Ishikawa (cell line): ENCODE measurements around the gene TKT.

Experiments used
- CEBPB ChIP-seq: IDR thresholded peaks from 2 replicates; pipeline ENCODE4 v1.6.1; 2012
- CREB1 ChIP-seq: IDR thresholded peaks from 2 replicates; pipeline ENCODE4 v1.6.1; 2012; ENCODE audit warnings: low read depth
- EGR1 ChIP-seq: IDR thresholded peaks from 2 replicates; pipeline ENCODE4 v1.6.1; 2012
- EP300 ChIP-seq: IDR thresholded peaks from 2 replicates; pipeline ENCODE4 v1.6.1; 2012; ENCODE audit warnings: borderline replicate concordance
- FOXM1 ChIP-seq: IDR thresholded peaks from 2 replicates; pipeline ENCODE4 v1.6.1; 2012; ENCODE audit warnings: low read depth, borderline replicate concordance
- NFIC ChIP-seq: IDR thresholded peaks from 2 replicates; pipeline ENCODE4 v1.6.1; 2012
- RAD21 ChIP-seq: IDR thresholded peaks from 2 replicates; pipeline ENCODE4 v1.6.1; 2012; ENCODE audit warnings: low read depth
- TAF1 ChIP-seq: IDR thresholded peaks from 2 replicates; pipeline ENCODE4 v1.6.1; 2012; ENCODE audit warnings: low read depth, mild to moderate bottlenecking
- TCF12 ChIP-seq: IDR thresholded peaks from 2 replicates; pipeline ENCODE4 v1.6.1; 2012; ENCODE audit warnings: low read depth
- TEAD4 ChIP-seq: IDR thresholded peaks from 2 replicates; pipeline ENCODE4 v1.6.1; 2012
- YY1 ChIP-seq: IDR thresholded peaks from 2 replicates; pipeline ENCODE4 v1.6.1; 2012; ENCODE audit warnings: low read depth
- ZBTB7A ChIP-seq: IDR thresholded peaks from 2 replicates; pipeline ENCODE4 v1.6.1; 2012; ENCODE audit warnings: low read depth
- TF ChIP-seq, protein P1 (sequence below): IDR thresholded peaks from 2 replicates; pipeline ENCODE4 v1.6.1; 2012; ENCODE audit warnings: low read depth, mild to moderate bottlenecking
- TF ChIP-seq, protein P2 (sequence below): IDR thresholded peaks from 2 replicates; pipeline ENCODE4 v1.6.1; 2012
- TF ChIP-seq, protein P3 (sequence below): IDR thresholded peaks from 2 replicates; pipeline ENCODE4 v1.6.1; 2012

TKT gene

DNA sequence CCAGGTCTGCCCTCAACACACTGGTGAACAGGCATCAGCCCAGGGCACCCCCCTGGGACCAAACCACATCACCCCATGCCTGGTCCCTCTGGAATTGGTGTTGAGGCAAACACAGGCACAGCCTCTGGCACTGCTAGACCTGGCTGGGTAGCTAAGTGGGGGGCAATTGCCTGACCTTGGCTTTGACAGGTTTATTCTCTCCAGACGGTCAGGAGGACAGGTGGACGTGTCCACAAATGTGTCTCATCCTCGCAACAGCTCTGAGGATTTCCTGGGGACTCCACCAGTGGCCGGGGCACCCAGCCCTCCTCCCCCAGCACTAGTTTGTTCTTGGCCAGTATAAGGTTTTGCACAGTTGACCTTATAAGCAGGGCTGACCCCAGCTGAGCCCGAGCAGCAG, 31.3 kb downstream of the TKT start:
- TF ChIP-seq RAD21, result no peak
- TF ChIP-seq TCF12, result no peak
- TF ChIP-seq EP300, result no peak
- no peak for TF ChIP-seq CEBPB
- TF ChIP-seq, protein P1, sequence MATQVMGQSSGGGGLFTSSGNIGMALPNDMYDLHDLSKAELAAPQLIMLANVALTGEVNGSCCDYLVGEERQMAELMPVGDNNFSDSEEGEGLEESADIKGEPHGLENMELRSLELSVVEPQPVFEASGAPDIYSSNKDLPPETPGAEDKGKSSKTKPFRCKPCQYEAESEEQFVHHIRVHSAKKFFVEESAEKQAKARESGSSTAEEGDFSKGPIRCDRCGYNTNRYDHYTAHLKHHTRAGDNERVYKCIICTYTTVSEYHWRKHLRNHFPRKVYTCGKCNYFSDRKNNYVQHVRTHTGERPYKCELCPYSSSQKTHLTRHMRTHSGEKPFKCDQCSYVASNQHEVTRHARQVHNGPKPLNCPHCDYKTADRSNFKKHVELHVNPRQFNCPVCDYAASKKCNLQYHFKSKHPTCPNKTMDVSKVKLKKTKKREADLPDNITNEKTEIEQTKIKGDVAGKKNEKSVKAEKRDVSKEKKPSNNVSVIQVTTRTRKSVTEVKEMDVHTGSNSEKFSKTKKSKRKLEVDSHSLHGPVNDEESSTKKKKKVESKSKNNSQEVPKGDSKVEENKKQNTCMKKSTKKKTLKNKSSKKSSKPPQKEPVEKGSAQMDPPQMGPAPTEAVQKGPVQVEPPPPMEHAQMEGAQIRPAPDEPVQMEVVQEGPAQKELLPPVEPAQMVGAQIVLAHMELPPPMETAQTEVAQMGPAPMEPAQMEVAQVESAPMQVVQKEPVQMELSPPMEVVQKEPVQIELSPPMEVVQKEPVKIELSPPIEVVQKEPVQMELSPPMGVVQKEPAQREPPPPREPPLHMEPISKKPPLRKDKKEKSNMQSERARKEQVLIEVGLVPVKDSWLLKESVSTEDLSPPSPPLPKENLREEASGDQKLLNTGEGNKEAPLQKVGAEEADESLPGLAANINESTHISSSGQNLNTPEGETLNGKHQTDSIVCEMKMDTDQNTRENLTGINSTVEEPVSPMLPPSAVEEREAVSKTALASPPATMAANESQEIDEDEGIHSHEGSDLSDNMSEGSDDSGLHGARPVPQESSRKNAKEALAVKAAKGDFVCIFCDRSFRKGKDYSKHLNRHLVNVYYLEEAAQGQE, result no peak
- no peak for TF ChIP-seq EGR1
- TF ChIP-seq, protein P2, sequence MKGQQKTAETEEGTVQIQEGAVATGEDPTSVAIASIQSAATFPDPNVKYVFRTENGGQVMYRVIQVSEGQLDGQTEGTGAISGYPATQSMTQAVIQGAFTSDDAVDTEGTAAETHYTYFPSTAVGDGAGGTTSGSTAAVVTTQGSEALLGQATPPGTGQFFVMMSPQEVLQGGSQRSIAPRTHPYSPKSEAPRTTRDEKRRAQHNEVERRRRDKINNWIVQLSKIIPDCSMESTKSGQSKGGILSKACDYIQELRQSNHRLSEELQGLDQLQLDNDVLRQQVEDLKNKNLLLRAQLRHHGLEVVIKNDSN, result no peak
- TF ChIP-seq, protein P3, sequence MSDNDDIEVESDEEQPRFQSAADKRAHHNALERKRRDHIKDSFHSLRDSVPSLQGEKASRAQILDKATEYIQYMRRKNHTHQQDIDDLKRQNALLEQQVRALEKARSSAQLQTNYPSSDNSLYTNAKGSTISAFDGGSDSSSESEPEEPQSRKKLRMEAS, result no peak
- TF ChIP-seq TAF1, result no peak
- TF ChIP-seq CREB1, result no peak
- TF ChIP-seq TEAD4, result no peak
- TF ChIP-seq FOXM1, result no peak
- no peak for TF ChIP-seq YY1
- no peak for TF ChIP-seq NFIC
- TF ChIP-seq ZBTB7A, result no peak

DNA sequence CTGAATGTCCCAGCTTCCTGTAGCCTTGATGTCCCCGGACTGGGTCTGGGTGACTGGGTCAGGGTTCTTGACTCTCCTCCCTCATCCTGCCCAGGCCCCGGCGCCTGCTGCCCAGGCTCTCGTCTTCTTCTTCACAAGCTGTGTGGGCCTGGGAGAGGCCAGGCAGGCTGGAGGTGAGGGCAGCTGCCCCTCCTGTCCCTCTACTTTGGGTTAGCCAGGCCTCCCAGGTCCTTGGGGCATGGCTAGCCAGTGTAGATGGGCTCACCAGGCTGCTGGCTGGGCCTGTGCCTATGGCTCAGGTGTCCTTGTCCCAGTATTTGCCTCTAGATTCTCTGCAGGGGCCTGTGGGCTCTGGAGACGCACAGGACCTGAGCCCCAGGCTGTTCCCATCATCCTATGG, 31.8 kb downstream of the TKT start:
- TF ChIP-seq, protein P3, result no peak
- TF ChIP-seq ZBTB7A, result no peak
- TF ChIP-seq, protein P1, result no peak
- TF ChIP-seq, protein P2, result no peak
- no peak for TF ChIP-seq RAD21
- TF ChIP-seq TCF12, result no peak
- TF ChIP-seq CEBPB, result no peak
- no peak for TF ChIP-seq TAF1
- no peak for TF ChIP-seq FOXM1
- no peak for TF ChIP-seq TEAD4
- no peak for TF ChIP-seq EGR1
- no peak for TF ChIP-seq CREB1
- TF ChIP-seq YY1, result no peak
- TF ChIP-seq EP300, result no peak
- TF ChIP-seq NFIC, result no peak

DNA sequence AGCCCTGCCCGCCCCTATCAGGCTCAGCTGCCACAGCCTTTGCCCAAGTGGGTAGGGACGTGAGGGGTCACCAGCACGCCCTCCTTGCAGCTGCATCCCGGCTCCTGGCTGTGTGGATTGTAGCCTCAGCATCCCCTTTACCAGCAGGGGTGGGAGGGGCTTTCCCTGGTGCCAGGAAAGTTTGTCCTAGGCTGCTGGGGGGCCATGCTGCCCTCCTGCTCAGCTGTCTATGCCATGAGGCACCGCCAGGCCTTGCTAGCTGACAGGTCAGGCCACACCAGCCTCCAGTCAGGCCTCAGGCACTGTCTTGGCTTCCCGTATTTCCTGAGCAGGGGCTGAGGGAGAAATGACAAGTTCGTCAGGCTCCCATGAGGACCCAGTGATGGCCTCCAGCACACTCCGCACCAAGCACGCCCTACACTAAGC, 32.3 kb downstream of the TKT start:
- TF ChIP-seq ZBTB7A (no peak), RAD21 (no peak)

DNA sequence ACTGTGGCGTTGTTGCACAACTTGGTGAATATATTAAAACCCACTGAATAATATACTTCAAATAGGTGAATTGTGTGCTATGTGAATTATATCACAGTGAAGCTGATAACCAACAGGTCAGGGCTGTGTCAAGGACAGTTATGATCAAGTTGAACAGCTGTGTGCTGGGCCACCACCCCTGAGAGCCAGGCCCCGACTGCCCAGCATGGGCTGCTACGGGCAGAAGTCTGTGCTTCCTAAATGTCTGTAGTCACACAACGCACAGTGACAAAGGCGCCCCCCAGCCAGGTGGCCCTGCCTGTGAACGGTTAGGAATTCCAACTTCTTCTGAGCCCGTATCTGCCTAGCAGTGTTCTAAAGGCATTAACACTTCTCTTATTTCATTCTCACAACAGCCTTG, 32.8 kb downstream of the TKT start:
- no peak for TF ChIP-seq EP300
- no peak for TF ChIP-seq ZBTB7A
- TF ChIP-seq, protein P3, result no peak
- TF ChIP-seq TAF1, result no peak
- no peak for TF ChIP-seq FOXM1
- TF ChIP-seq TEAD4, result no peak
- TF ChIP-seq TCF12, result no peak
- TF ChIP-seq EGR1, result no peak
- TF ChIP-seq, protein P1, result no peak
- TF ChIP-seq NFIC, result no peak
- TF ChIP-seq RAD21, result no peak
- no peak for TF ChIP-seq YY1
- TF ChIP-seq CREB1, result no peak
- TF ChIP-seq CEBPB, result no peak
